ENCODE results near the gene MGAT4D.

The MGAT4D gene

DNA sequence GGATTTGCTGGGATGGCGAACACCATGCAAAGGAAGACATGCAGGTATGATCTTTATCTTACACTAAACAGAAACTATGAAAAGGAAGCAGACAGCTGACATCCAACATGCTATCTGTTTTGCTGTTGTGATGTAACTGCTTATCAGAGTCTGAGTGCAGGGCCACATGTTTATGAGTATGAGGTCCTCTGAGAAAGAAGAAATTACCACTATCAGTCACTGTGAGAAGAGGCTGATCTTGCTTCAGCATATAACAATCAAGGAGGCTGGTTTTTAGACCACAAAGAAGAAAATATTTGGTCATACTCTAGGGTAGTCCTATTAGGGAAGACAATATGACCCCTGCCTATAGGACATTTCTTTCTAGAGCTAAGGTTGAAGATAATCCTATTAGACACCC lies 89.1 kb downstream of the MGAT4D start:
- no peak overlapping the region for H3K4me3 ChIP-seq (ENCODE audit: low read length)
- TF ChIP-seq ZNF274 (IDR thresholded peaks at IDR 0.05; ENCODE audit: low read depth, low read length) = no peak

DNA sequence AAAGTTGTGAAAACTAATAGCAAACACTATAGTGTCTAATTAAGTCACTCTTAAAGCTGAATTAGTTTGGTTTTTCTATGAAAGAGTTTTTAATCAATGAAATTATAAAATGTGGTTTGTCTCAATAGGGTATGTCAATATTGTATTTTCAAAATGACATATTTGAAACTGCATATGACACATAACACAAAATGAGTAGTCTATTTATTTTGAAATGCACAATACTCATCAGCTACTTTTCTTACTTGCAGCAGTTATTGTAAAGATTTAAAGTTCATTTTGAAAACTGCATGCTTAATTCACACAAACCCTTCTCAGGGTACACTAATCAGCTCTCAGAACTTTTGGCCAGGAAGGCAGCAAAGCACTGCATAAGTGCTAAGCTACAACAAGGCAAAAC lies 91.8 kb downstream of the MGAT4D start:
- no peak overlapping the region for H3K4me3 ChIP-seq (ENCODE audit: low read length)
- TF ChIP-seq ZNF274 (IDR thresholded peaks at IDR 0.05; ENCODE audit: low read depth, low read length) = no peak

DNA sequence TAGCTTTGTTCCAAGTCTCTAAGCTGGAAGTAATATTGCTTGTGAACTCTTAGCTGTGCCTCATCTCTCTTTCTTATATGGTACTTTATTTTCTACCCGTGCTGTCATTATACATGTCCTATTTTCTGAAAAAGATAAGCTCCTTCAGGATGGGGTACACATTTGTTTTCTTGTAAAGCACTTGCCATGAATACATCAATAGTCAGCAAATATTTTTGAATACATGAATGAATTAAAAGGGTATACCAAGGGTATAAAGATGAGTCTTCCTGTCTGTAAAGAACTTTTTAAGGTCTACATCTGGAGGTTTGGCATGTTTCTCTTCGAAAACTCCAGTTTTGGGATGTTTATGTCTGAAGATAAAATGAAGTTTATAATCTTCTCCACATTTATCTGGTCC lies 98.0 kb downstream of the MGAT4D start:
- H3K4me3 ChIP-seq (ENCODE audit: low read length) = no peak overlapping the region
- TF ChIP-seq ZNF274 (IDR thresholded peaks at IDR 0.05; ENCODE audit: low read depth, low read length) = no peak

DNA sequence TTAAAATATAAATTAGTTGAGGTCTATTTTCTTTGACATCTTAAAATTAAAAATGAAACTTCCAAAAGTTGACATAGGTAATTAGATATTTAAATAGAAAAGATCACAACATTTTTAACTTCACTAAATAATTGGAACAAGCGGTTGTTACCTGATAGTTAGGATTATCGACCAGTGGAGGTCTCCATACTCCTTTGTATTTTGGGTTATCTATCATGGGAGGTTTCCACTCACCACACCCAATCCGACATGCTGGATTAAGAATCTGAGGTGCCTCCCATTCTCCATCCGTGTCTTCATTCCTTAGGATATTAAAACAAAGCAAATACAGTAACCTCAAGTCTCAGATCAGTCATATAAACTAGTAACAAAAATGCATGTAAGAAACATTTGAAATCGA lies 102.4 kb downstream of the MGAT4D start:
- TF ChIP-seq ZNF274 (IDR thresholded peaks at IDR 0.05; ENCODE audit: low read depth, low read length) = no peak
- no peak overlapping the region for H3K4me3 ChIP-seq (ENCODE audit: low read length)

Measured in GM08714 (cell line).